Glutamatergic neuron (in vitro differentiated cells): ENCODE results near the gene CST5. TPM values are rescaled to one million over a fixed set of nuclear protein-coding genes. Genes with fewer than 3 reads are reported as not detected.

Experiments used
- DNase-seq: peaks from one replicate; pipeline ENCODE4 v3.0.0; 2022
- H3K27ac Mint-ChIP-seq: one replicate; pipeline ENCODE4 v1.8.0; 2020; ENCODE audit warnings: mild to moderate bottlenecking, mixed read lengths, inconsistent platforms; ENCODE audit not compliant: unreplicated experiment
- H3K27me3 Mint-ChIP-seq: one replicate; pipeline ENCODE4 v1.8.0; 2020; ENCODE audit warnings: mild to moderate bottlenecking, moderate library complexity, mixed read lengths, inconsistent platforms; ENCODE audit not compliant: unreplicated experiment
- H3K36me3 Mint-ChIP-seq: one replicate; pipeline ENCODE4 v1.8.0; 2020; ENCODE audit warnings: mild to moderate bottlenecking, mixed read lengths, inconsistent platforms; ENCODE audit not compliant: unreplicated experiment
- H3K4me1 Mint-ChIP-seq: one replicate; pipeline ENCODE4 v1.8.0; 2020; ENCODE audit warnings: mild to moderate bottlenecking, low read depth, mixed read lengths, inconsistent platforms; ENCODE audit not compliant: unreplicated experiment
- H3K4me3 Mint-ChIP-seq: one replicate; pipeline ENCODE4 v1.8.0; 2020; ENCODE audit warnings: mild to moderate bottlenecking, mixed read lengths, inconsistent platforms; ENCODE audit not compliant: unreplicated experiment
- H3K9me3 Mint-ChIP-seq: one replicate; pipeline ENCODE4 v1.8.0; 2020; ENCODE audit warnings: mild to moderate bottlenecking, moderate library complexity, mixed read lengths, inconsistent platforms; ENCODE audit not compliant: unreplicated experiment
- CTCF ChIP-seq: fragments of 200-600 bp; sonication (generic); IDR thresholded peaks from one replicate; pipeline ENCODE4 v1.5.0; 2021; ENCODE audit not compliant: partially characterized antibody, unreplicated experiment
- total RNA-seq: library from RNA; stranded (reverse); fragmentation: NEBNext Ultra II Directional; extraction: Animal tissue kit (Norgen Biotek cat#: 25700); gene quantifications from one replicate; pipeline ENCODE4 v1.2.1, GENCODE V29; 2021; ENCODE audit not compliant: unreplicated experiment

CST5 gene
- total RNA-seq, 1 donor from 2014 or later: not detected

- Mint-ChIP-seq H3K36me3 (no peaks in the 10 kb centered on the region), H3K4me1 (peaks cover 32% of the 10 kb centered on the region), H3K4me3 (peak overlapping the region; percentile 50), H3K9me3 (peaks cover 15% of the 10 kb centered on the region), H3K27me3 (peaks cover 5% of the 10 kb centered on the region), H3K27ac (peak overlapping the region; percentile 60)
- TF ChIP-seq CTCF: no peak
- no peak for DNase-seq
Observed at GRCh38 chr20:23874747-23875146, 4.8 kb downstream of the CST5 start.

- Mint-ChIP-seq H3K36me3 (no peaks in the 10 kb centered on the region), H3K27me3 (peaks cover 5% of the 10 kb centered on the region), H3K9me3 (peaks cover 15% of the 10 kb centered on the region), H3K4me3 (no peak overlapping the region), H3K4me1 (peaks cover 32% of the 10 kb centered on the region), H3K27ac (no peak overlapping the region)
- DNase-seq: no peak
- no peak for TF ChIP-seq CTCF
Observed at GRCh38 chr20:23873370-23874015, 6.1 kb downstream of the CST5 start.

GRCh38 chr20:23872065-23872464 is 7.5 kb downstream of the CST5 start:
- Mint-ChIP-seq H3K27ac (no peak overlapping the region), H3K36me3 (no peaks in the 10 kb centered on the region), H3K4me3 (no peak overlapping the region), H3K4me1 (peaks cover 28% of the 10 kb centered on the region), H3K9me3 (peaks cover 12% of the 10 kb centered on the region), H3K27me3 (peaks cover 3% of the 10 kb centered on the region)
- no peak for TF ChIP-seq CTCF
- no peak for DNase-seq

GRCh38 chr20:23870461-23870860 is 9.1 kb downstream of the CST5 start:
- TF ChIP-seq CTCF: no peak
- DNase-seq: no peak
- Mint-ChIP-seq H3K27me3 (no peaks in the 10 kb centered on the region), H3K4me1 (peaks cover 17% of the 10 kb centered on the region), H3K27ac (no peak overlapping the region), H3K4me3 (no peak overlapping the region), H3K36me3 (no peaks in the 10 kb centered on the region), H3K9me3 (peaks cover 5% of the 10 kb centered on the region)

- peaks cover 8% of the 10 kb centered on the region for H3K4me1 Mint-ChIP-seq
- no peak for TF ChIP-seq CTCF
- no peak overlapping the region for H3K27ac Mint-ChIP-seq
- no peaks in the 10 kb centered on the region for H3K27me3 Mint-ChIP-seq
- no peak for DNase-seq
- H3K4me3 Mint-ChIP-seq: no peak overlapping the region
- peaks cover 3% of the 10 kb centered on the region for H3K9me3 Mint-ChIP-seq
- no peaks in the 10 kb centered on the region for H3K36me3 Mint-ChIP-seq
Observed at GRCh38 chr20:23869520-23869919, 10.0 kb downstream of the CST5 start.
